Osteoblast (primary cell): ENCODE data around the gene RND3. TPM values are rescaled to one million over a fixed set of nuclear protein-coding genes. Genes with fewer than 3 reads are reported as not detected.

Experiments
- DNase-seq: peaks from one replicate; pipeline ENCODE4 v3.0.0; 2011; ENCODE audit warnings: low spot score, mixed read lengths; ENCODE audit not compliant: insufficient read length; ENCODE audit errors: missing footprints
- H2AFZ ChIP-seq: 2 replicates; pipeline ENCODE4 v1.6.0; 2011; ENCODE audit warnings: mild to moderate bottlenecking, low read length
- H3K27ac ChIP-seq: 2 replicates; pipeline ENCODE4 v1.5.1; 2011; ENCODE audit warnings: mild to moderate bottlenecking, low read depth, low read length, moderate library complexity
- H3K27me3 ChIP-seq: 2 replicates; pipeline ENCODE4 v1.6.0; 2012; ENCODE audit warnings: mild to moderate bottlenecking, control low read depth, inconsistent platforms, low read length, moderate library complexity; ENCODE audit not compliant: insufficient read depth
- H3K36me3 ChIP-seq: 2 replicates; pipeline ENCODE4 v1.5.1; 2011; ENCODE audit warnings: mild to moderate bottlenecking, low read length, control low read depth, moderate library complexity; ENCODE audit not compliant: insufficient read depth
- H3K4me1 ChIP-seq: 2 replicates; pipeline ENCODE4 v1.5.1; 2011; ENCODE audit warnings: mild to moderate bottlenecking, low read length, control low read depth, moderate library complexity; ENCODE audit not compliant: insufficient read depth
- H3K4me2 ChIP-seq: 2 replicates; pipeline ENCODE4 v1.6.0; 2011; ENCODE audit warnings: mild to moderate bottlenecking, low read length; ENCODE audit not compliant: insufficient read depth
- H3K4me3 ChIP-seq: fragments of 200-600 bp; sonication (generic); 3 replicates; pipeline ENCODE4 v1.5.1; 2012; ENCODE audit warnings: mild to moderate bottlenecking, low read length, inconsistent platforms; ENCODE audit not compliant: insufficient read depth
- H3K79me2 ChIP-seq: 2 replicates; pipeline ENCODE4 v1.6.0; 2012; ENCODE audit warnings: mild to moderate bottlenecking, low read length, control low read depth, inconsistent platforms; ENCODE audit not compliant: insufficient read depth
- H3K9me3 ChIP-seq: 2 replicates; pipeline ENCODE4 v1.5.1; 2011; ENCODE audit warnings: low read depth, low read length, control low read depth
- H4K20me1 ChIP-seq: 2 replicates; pipeline ENCODE4 v1.6.0; 2012; ENCODE audit warnings: mild to moderate bottlenecking, low read length, control low read depth; ENCODE audit not compliant: insufficient read depth
- total RNA-seq: library from RNA; depleted of rRNA; stranded (reverse); fragments of >200 nt; gene quantifications from 2 replicates; pipeline ENCODE4 v1.2.3, GENCODE V29; 2012
- TF ChIP-seq, protein P1 (sequence below): IDR thresholded peaks from 2 replicates; pipeline ENCODE4 v1.5.1; 2011; ENCODE audit warnings: mild to moderate bottlenecking, low read depth, low read length, moderate library complexity; ENCODE audit errors: extremely low read depth

Gene RND3
- total RNA-seq, 1 donor = 241 TPM

DNA sequence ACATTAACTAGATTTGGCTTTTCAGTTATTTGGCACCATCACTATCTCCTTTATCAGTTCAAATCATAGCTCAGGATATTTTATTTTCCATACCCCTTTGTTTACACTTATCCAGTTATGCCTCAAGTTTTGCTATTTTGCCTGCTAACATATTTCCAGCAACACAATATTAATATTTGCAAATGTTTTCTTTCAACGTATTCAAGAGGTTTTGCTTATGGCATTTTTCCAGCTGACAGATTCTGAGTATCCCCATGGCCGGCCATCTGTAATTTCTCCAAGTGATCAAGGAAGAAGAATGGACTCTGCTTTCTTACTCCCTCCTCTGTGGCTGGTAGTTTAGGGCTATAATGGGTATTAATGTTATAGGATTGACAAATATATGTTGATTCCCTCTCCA is 49.4 kb downstream of the RND3 start:
- Histone ChIP-seq H3K27ac (no peak overlapping the region), H3K27me3 (no peaks in the 10 kb centered on the region), H3K4me2 (no peak overlapping the region), H4K20me1 (no peaks in the 10 kb centered on the region), H3K36me3 (no peaks in the 10 kb centered on the region), H2AFZ (no peak overlapping the region), H3K4me1 (no peaks in the 10 kb centered on the region), H3K9me3 (no peaks in the 10 kb centered on the region), H3K4me3 (no peak overlapping the region), H3K79me2 (no peaks in the 10 kb centered on the region)
- DNase-seq = no peak
- TF ChIP-seq, protein P1, sequence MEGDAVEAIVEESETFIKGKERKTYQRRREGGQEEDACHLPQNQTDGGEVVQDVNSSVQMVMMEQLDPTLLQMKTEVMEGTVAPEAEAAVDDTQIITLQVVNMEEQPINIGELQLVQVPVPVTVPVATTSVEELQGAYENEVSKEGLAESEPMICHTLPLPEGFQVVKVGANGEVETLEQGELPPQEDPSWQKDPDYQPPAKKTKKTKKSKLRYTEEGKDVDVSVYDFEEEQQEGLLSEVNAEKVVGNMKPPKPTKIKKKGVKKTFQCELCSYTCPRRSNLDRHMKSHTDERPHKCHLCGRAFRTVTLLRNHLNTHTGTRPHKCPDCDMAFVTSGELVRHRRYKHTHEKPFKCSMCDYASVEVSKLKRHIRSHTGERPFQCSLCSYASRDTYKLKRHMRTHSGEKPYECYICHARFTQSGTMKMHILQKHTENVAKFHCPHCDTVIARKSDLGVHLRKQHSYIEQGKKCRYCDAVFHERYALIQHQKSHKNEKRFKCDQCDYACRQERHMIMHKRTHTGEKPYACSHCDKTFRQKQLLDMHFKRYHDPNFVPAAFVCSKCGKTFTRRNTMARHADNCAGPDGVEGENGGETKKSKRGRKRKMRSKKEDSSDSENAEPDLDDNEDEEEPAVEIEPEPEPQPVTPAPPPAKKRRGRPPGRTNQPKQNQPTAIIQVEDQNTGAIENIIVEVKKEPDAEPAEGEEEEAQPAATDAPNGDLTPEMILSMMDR = no peak

DNA sequence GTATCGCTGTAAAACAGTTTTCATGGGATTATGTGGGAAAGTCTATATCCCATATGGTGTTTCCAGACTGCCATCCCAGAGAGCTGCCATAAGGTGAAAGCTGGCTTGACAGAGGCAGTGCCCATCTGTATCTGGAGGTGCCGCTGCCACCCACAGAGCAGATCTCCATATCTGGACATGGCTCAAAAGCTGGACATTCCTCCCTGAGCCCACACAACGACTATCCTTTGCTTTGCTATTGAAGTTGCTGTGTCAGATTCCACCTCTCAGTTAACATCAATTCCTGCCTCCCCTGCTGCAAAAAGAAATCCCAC is 55.2 kb downstream of the RND3 start:
- no peaks in the 10 kb centered on the region for H3K36me3 ChIP-seq
- TF ChIP-seq, protein P1 = no peak
- no peaks in the 10 kb centered on the region for H4K20me1 ChIP-seq
- no peaks in the 10 kb centered on the region for H3K4me1 ChIP-seq
- no peak overlapping the region for H3K4me2 ChIP-seq
- no peak overlapping the region for H3K27ac ChIP-seq
- H3K27me3 ChIP-seq = no peaks in the 10 kb centered on the region
- H3K79me2 ChIP-seq = no peaks in the 10 kb centered on the region
- no peaks in the 10 kb centered on the region for H3K9me3 ChIP-seq
- no peak overlapping the region for H3K4me3 ChIP-seq
- DNase-seq = no peak
- H2AFZ ChIP-seq = no peak overlapping the region

DNA sequence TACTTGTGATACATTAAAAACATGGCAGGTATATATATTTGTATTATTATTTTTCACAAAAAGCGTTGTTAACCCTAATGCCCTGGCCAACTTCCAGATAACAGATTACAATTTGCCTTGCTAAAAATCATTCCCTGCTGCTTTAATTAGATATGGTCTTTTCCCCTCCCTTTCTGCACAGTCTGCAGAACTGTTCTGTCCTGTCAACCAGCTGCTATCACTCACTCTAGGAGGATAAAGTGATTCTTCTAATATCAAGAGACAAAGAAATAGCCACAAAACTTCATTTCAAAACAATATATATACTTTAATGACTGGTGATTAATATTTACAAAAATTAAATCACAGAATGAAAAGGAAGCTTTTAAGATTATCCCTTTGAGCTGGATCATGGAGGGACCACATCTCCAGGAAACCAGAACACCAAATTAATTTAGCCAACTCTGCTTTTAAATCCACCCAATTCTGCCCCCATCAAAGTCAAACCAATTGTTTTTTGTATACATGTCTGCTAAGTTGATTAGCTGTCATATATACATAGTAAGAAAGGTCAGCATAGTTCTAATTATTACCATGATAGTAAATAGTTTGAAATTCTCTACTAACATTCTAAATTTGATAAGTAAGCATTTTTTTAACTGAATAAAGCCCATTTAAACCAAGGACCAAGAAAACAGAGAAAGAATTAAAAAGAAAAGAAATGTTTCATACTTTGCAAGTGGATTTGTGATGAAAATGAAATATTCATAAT is 55.7 kb downstream of the RND3 start:
- Histone ChIP-seq H4K20me1 (no peaks in the 10 kb centered on the region), H3K27ac (no peak overlapping the region), H3K4me2 (no peak overlapping the region), H3K36me3 (no peaks in the 10 kb centered on the region), H2AFZ (no peak overlapping the region), H3K9me3 (no peaks in the 10 kb centered on the region), H3K4me3 (no peak overlapping the region), H3K79me2 (no peaks in the 10 kb centered on the region), H3K4me1 (no peaks in the 10 kb centered on the region), H3K27me3 (no peaks in the 10 kb centered on the region)
- TF ChIP-seq, protein P1 = no peak
- DNase-seq = no peak

DNA sequence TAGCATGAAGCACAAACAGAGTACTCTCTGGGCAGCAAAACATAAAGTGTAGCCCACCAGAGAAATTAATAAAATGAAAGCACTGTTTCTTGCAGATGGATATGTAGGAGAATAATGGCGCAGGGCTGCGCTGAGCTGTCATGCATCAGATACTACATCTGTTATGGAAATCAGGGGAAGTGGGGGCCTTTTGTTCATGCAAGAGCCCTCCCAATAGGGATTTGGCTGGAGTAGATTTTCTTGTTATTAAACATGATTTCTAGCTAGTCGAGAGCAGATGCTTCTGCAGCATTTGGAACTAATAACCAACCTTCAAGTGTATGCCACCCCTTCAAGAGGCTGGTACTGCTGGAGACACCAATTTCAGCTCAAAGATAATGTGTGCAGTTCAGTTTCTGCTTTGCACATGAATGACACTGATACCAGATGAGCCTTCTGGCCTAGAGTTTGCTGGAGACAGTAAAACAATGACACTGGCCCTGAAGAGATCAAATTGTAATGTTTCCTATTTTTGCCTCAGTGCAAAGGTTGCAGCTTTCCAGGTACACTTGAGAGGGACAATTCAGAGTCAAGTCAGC is 58.0 kb downstream of the RND3 start:
- Histone ChIP-seq H3K27ac (no peak overlapping the region), H4K20me1 (no peaks in the 10 kb centered on the region), H3K79me2 (no peaks in the 10 kb centered on the region), H3K36me3 (no peaks in the 10 kb centered on the region), H3K4me3 (no peak overlapping the region), H3K4me2 (no peak overlapping the region), H2AFZ (no peak overlapping the region), H3K4me1 (no peaks in the 10 kb centered on the region), H3K9me3 (no peaks in the 10 kb centered on the region), H3K27me3 (no peaks in the 10 kb centered on the region)
- no peak for DNase-seq
- TF ChIP-seq, protein P1 = no peak
